ENCODE data around the gene PHF19.
A peak's percentile ranks its signal among the peaks of the same experiment; 100 is the strongest.

The PHF19 gene

GRCh38 chr9:120852240-120853010 is 24.6 kb downstream of the PHF19 start:
- DNase-seq = no peak

GRCh38 chr9:120851449-120851848 is 25.5 kb downstream of the PHF19 start:
- DNase-seq = no peak

GRCh38 chr9:120850315-120850714 is 26.7 kb downstream of the PHF19 start:
- no peak for DNase-seq

- no peak for DNase-seq
Measured at GRCh38 chr9:120846906-120847305, 30.1 kb downstream of the PHF19 start.

- DNase-seq = peak; percentile 81
Measured at GRCh38 chr9:120846251-120846889, 30.6 kb downstream of the PHF19 start.

- peak; percentile 72 for DNase-seq
Measured at GRCh38 chr9:120845255-120845654, 31.7 kb downstream of the PHF19 start.

- DNase-seq = peak; percentile 99
Measured at GRCh38 chr9:120842685-120843485, 34.1 kb downstream of the PHF19 start, which contains the start of gene PSMD5. Gene PSMD5, minus strand, starts transcription at chr9:120842922. Its CDS starts 13 bp downstream, at chr9:120842909.

- no peak for DNase-seq
Measured at GRCh38 chr9:120841930-120842684, 34.9 kb downstream of the PHF19 start.

- no peak for DNase-seq
Measured at GRCh38 chr9:120839146-120839545, 37.8 kb downstream of the PHF19 start.

- DNase-seq = no peak
Measured at GRCh38 chr9:120837921-120838320, 39.1 kb downstream of the PHF19 start.

GRCh38 chr9:120833325-120833724 is 43.7 kb downstream of the PHF19 start:
- DNase-seq = no peak

GRCh38 chr9:120832807-120833206 is 44.2 kb downstream of the PHF19 start:
- DNase-seq = no peak

GRCh38 chr9:120830865-120831264 is 46.1 kb downstream of the PHF19 start:
- no peak for DNase-seq

GRCh38 chr9:120830151-120830550 is 46.8 kb downstream of the PHF19 start:
- DNase-seq = no peak

- no peak for DNase-seq
Measured at GRCh38 chr9:120829650-120830049, 47.3 kb downstream of the PHF19 start.

GRCh38 chr9:120820095-120820494 is 56.9 kb downstream of the PHF19 start:
- no peak for DNase-seq

GRCh38 chr9:120818595-120818994 is 58.4 kb downstream of the PHF19 start:
- no peak for DNase-seq

- DNase-seq = no peak
Measured at GRCh38 chr9:120815075-120815474, 61.9 kb downstream of the PHF19 start.

- no peak for DNase-seq
Measured at GRCh38 chr9:120808931-120809330, 68.1 kb downstream of the PHF19 start.

GRCh38 chr9:120807607-120808379 is 69.2 kb downstream of the PHF19 start:
- DNase-seq = no peak
